ENCODE measurements around the gene MYO10.

MYO10 gene

GRCh38 chr5:16943846-16944678 is 8.0 kb upstream of the MYO10 start:
- DNase-seq (ENCODE audit: low spot score) = no peak

GRCh38 chr5:16937503-16938161 is 1.5 kb upstream of the MYO10 start:
- no peak for DNase-seq (ENCODE audit: low spot score)

GRCh38 chr5:16936989-16937438 is 926 bp upstream of the MYO10 start:
- no peak for DNase-seq (ENCODE audit: low spot score)

- peak; percentile 33 for DNase-seq (ENCODE audit: low spot score)
These were observed 598 bp downstream of the MYO10 start for GRCh38 chr5:16935231-16936149.

- DNase-seq (ENCODE audit: low spot score) = peak; percentile 27
These were observed 1.4 kb downstream of the MYO10 start for GRCh38 chr5:16934677-16935153.

GRCh38 chr5:16934123-16934522 is 2.0 kb downstream of the MYO10 start:
- DNase-seq (ENCODE audit: low spot score) = peak; percentile 79

GRCh38 chr5:16933337-16933736 is 2.8 kb downstream of the MYO10 start:
- DNase-seq (ENCODE audit: low spot score) = no peak

- DNase-seq (ENCODE audit: low spot score) = no peak
These were observed 3.7 kb downstream of the MYO10 start for GRCh38 chr5:16932401-16932800.

- no peak for DNase-seq (ENCODE audit: low spot score)
These were observed 4.6 kb downstream of the MYO10 start for GRCh38 chr5:16931334-16932110.

GRCh38 chr5:16930496-16930895 is 5.6 kb downstream of the MYO10 start:
- DNase-seq (ENCODE audit: low spot score) = no peak

GRCh38 chr5:16929831-16930230 is 6.3 kb downstream of the MYO10 start:
- no peak for DNase-seq (ENCODE audit: low spot score)

GRCh38 chr5:16929347-16929746 is 6.7 kb downstream of the MYO10 start:
- no peak for DNase-seq (ENCODE audit: low spot score)

GRCh38 chr5:16927613-16928012 is 8.5 kb downstream of the MYO10 start:
- no peak for DNase-seq (ENCODE audit: low spot score)

- DNase-seq (ENCODE audit: low spot score) = no peak
These were observed 9.7 kb downstream of the MYO10 start for GRCh38 chr5:16926417-16926816.

GRCh38 chr5:16924206-16924605 is 11.9 kb downstream of the MYO10 start:
- DNase-seq (ENCODE audit: low spot score) = no peak

GRCh38 chr5:16922430-16922829 is 13.7 kb downstream of the MYO10 start:
- no peak for DNase-seq (ENCODE audit: low spot score)

- no peak for DNase-seq (ENCODE audit: low spot score)
These were observed 14.9 kb downstream of the MYO10 start for GRCh38 chr5:16921211-16921610.

- no peak for DNase-seq (ENCODE audit: low spot score)
These were observed 15.8 kb downstream of the MYO10 start for GRCh38 chr5:16920109-16920816.

GRCh38 chr5:16918891-16919671 is 17.0 kb downstream of the MYO10 start:
- DNase-seq (ENCODE audit: low spot score) = no peak

- no peak for DNase-seq (ENCODE audit: low spot score)
These were observed 17.9 kb downstream of the MYO10 start for GRCh38 chr5:16918156-16918555.

Data from AG08396 (cell line).